HG03354 (cell line): ENCODE results near the gene POLD1.
A peak's percentile ranks its signal among the peaks of the same experiment; 100 is the strongest.
"Not testable (repeated sequence)": the region's sequence is repeated elsewhere in the genome, so short reads cannot be mapped to it uniquely, and the experiment has no call there.

ENCODE experiments used
- ATAC-seq: cut with Tn5 transposase; IDR thresholded peaks from one replicate; pipeline ENCODE4 v1.9.1; 2021; ENCODE audit warnings: mild to moderate bottlenecking; ENCODE audit not compliant: unreplicated experiment, poor library complexity, severe bottlenecking

Gene POLD1

GRCh38 chr19:50383852-50384684 is at the start of gene POLD1:
Gene POLD1 (plus strand): TSS chr19:50384347. CDS start chr19:50398852, 14,505 bp downstream.
- peak; percentile 83 for ATAC-seq

DNA sequence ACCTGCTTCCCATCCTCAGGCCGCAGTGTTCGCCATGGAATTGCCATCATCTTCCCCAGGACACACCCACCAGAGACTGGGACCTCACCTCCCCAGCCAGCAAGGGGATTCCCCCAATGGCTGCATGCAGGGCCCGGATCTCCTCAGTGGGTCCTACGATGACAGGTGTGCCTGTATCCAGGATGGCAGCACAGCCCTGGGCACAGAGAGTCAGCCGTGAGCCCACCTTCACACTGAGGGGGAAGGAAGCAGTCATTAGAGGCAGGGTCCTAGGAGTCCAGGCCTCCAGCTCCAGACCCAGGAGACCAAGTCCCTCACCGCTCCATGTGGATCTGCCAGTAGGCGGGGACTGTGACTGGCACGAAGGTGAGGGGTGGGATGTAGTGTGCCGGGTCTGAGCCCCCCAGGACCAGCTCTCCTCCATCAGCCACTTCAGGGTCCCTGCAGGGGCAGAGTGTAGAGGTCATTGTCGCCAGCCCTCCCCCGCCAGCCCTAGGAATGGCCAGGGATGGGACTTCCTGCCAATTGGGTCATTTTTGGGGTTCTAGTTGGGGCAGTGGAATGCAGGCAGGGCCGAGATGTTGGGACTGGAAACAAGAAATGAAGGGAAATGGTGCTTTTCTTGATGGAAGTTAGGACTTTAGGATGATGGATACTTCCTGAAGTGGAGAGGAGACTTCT is 49.3 kb upstream of the POLD1 start:
- ATAC-seq: no peak

DNA sequence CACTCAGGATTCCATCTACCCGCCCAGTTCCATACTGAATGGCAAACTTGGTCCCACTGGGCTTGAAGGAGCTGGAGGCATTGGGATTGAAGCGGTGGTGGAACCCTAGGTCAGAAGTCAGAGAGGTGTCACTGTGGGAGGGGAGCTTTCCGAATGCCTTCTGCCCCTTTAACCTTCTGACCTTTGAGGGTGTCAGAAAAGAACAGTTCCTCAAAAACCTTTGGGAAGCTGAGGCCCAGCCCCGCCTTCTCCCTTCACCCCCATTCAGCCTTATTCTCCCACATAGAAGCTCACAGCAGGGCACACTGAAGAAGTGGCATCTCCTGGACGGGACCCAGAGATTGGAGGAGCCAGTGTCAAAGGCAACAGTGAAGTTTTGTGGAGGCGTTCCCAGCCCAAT is 47.1 kb upstream of the POLD1 start:
- not testable (repeated sequence) for ATAC-seq

DNA sequence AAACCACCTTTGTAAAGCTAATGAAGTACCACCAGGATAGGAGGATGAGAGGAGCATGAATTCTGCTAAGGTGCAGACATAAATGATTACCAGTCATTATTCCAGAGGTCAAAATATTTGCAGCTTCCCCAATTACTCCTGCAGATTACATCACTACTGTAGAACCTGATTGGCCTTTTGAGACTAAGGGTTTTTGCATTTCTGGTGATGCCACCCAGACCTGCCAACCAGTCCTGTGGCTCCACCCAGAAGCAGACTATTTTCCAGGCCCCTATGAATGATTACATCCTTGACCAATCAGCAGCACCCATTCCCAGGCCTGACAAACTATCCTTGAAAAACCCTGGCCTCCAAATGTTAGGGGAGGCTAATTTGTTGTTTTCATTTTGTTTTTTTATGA is 43.8 kb upstream of the POLD1 start:
- no peak for ATAC-seq

DNA sequence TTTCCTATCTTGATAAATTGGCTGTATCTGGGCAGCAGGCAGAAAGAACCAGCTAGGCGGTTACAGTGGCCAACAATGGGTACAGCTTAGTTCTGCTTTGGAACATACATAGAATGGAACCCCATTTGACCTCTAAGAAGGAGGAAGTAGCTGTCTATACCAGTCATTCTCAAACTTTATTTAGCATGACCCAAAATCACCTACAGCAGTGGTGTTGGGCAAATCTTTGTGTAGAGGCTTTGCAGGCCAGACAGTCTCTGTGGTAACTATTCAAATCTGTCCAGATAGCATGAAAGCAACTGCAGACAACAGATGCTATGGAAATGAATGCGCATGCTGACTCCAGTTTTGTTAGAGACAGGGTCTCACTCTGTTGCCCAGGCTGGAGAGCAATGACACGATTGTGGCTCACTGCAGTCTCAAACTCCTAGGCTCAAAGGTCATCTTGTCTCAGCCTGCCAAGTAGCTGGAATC is 43.0 kb upstream of the POLD1 start:
- ATAC-seq: peak; percentile 57

DNA sequence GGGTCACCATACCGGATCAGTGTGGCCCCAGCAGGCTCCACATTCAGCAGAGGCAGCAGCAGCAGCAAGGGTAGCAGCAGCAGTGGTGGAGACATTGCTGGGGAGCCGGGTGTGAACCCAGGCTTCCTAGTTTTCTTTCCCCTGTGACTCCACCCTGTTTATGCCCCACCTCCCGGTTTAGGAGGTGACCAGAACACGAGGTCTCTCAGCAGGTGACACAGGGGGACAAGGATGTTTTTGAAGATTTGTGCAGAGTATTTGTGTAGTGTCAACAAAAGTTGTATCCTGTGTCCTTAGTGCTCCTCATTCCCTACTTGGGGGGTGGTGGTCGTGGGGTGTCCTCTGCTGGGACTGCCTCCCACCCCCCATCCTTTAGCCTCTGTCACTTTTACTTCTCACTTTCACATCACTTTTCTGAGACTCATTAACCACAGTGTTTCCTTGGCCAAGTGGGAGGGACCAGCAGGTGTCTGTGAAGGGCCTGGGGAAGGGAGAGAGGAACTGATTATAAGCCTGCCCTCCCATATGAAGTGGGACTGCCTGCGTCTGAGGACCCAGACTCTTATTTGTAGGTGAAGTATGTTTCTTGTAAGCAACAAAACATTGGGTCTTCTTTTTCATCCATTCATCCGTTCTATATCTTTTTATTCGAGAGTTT is 39.4 kb upstream of the POLD1 start:
- ATAC-seq: no peak

- peak; percentile 61 for ATAC-seq
Measured at GRCh38 chr19:50347089-50347581, 37.0 kb upstream of the POLD1 start.

DNA sequence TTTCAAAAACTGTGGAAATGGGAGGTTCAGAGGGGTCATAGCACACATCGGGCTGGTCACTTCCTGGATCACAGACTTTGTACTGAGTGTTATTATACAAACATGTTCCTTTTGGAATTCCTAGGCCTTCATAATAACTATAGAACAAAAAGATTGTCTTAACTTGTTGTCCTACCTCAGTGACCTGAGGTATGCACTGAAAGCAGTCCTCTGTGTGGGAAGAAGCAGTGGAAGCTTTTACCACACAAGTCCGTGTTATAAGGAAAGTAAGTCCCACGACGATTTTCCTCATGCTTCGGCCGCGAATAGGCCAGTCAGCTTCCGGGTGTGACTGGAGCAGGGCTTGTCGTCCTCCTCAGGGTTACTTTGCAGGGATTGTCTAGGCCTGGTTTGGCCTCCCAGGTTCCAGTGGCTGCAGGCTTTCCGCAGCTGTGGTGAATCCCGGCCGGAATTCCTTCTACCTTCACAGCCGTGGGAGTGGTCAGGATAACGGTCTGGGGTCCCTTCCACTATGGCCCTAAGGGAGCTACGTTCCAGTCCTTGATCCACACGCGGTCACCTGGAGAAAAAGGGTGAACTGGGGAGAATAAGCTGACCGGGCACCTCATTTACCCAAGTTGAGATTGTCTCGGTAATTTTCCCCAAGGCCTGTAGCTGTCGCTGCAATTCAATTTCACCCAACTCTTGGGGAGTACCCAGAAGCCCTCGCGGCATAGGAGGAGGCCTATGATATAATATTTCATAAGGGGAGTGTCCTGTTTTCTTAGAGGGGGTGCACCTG is 34.7 kb upstream of the POLD1 start:
- no peak for ATAC-seq

GRCh38 chr19:50352242-50352641 is 31.9 kb upstream of the POLD1 start:
- ATAC-seq: no peak

GRCh38 chr19:50353487-50353880 is 30.7 kb upstream of the POLD1 start:
- ATAC-seq: not testable (repeated sequence)

DNA sequence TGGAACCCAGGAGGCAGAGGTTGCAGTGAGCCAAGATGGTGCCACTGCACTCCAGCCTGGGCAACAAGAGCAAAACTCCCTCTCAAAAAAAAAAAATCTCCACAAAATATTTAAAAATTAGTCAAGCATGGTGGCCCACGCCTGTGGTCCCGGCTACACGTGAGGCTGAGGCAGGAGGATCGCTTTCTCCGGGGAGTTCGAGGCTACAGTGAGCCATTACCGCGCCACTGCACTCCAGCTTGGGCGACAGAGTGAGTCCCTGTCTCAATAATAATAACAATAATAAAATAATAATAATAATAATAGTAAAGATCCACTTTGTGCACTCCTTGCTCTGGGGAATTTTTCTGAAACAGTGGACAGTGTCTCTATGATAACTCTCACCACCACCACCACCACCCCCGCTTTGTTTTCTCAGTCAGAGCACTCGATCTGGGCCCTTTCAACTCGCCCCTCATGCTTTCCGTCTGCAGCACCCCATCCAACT is 27.4 kb upstream of the POLD1 start:
- ATAC-seq: no peak

- ATAC-seq: peak; percentile 69
Measured at GRCh38 chr19:50357178-50358100, 26.7 kb upstream of the POLD1 start.

- ATAC-seq: no peak
Measured at GRCh38 chr19:50358483-50359327, 25.4 kb upstream of the POLD1 start.

- no peak for ATAC-seq
Measured at GRCh38 chr19:50359328-50359818, 24.8 kb upstream of the POLD1 start.

DNA sequence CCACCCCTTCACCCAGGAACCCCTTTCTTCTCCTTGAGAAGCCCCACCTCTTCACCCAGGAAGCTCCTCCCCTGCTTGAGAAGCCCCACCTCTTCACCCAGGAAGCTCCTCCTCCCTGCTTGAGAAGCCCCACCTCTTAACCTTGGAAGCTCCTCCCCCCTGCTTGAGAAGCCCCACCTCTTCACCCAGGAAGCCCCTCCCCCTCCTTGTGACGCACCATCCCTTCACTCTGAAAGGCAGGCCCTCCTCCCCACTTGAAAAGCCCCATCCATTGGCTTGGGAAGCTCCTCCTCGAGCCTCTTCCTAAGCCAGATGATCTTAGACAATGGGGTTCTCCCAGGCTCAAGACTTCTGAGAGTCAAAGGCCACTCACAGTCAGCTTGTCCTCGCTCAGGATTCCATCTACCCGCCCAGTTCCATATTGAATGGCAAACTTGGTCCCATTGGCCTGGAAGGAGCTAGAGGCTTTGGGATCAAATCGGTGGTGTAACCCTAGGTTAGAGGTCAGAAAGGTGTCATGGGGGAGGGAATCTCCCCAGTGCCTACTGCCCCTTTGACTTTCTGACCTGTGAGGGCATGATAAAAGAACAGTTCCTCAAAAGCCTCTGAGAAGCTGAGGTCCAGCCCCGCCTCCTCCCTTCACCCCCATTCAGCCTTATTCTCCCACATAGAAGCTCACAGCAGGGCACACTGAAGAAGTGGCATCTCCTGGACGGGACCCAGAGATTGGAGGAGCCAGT is 22.7 kb upstream of the POLD1 start:
- ATAC-seq: no peak

GRCh38 chr19:50362030-50362412 is 22.1 kb upstream of the POLD1 start:
- no peak for ATAC-seq
